Mucosa of stomach (tissue), 1 donor: ENCODE data around the gene TMEM63B.

Source experiments
- H3K27me3 ChIP-seq: one replicate; pipeline ENCODE4 v1.7.0; 2013; ENCODE audit warnings: mild to moderate bottlenecking, low read length; ENCODE audit not compliant: control insufficient read depth, insufficient read depth
- H3K36me3 ChIP-seq: one replicate; pipeline ENCODE4 v1.7.0; 2013; ENCODE audit warnings: low read length; ENCODE audit not compliant: control insufficient read depth, insufficient read depth
- H3K4me1 ChIP-seq: one replicate; pipeline ENCODE4 v1.7.0; 2013; ENCODE audit warnings: mild to moderate bottlenecking, low read length; ENCODE audit not compliant: control insufficient read depth, insufficient read depth
- H3K4me3 ChIP-seq: one replicate; pipeline ENCODE4 v1.7.0; 2013; ENCODE audit warnings: low read length
- H3K9ac ChIP-seq: one replicate; pipeline ENCODE4 v1.7.0; 2013; ENCODE audit warnings: mild to moderate bottlenecking, low read length, moderate library complexity
- H3K9me3 ChIP-seq: one replicate; pipeline ENCODE4 v1.7.0; 2013; ENCODE audit warnings: mild to moderate bottlenecking, low read length, moderate library complexity; ENCODE audit not compliant: control insufficient read depth
- donor health status: Pancreatic carcinoma.

Gene TMEM63B

GRCh38 chr6:44099192-44099591 is 28.2 kb upstream of the TMEM63B start:
- no peaks in the 10 kb centered on the region for H3K27me3 ChIP-seq
- no peaks in the 10 kb centered on the region for H3K36me3 ChIP-seq
- peaks cover 24% of the 10 kb centered on the region for H3K4me1 ChIP-seq
- no peaks in the 10 kb centered on the region for H3K9me3 ChIP-seq
- H3K4me3 ChIP-seq: no peak overlapping the region
- no peak overlapping the region for H3K9ac ChIP-seq

GRCh38 chr6:44100088-44100550 is 27.2 kb upstream of the TMEM63B start:
- H3K4me1 ChIP-seq: peaks cover 15% of the 10 kb centered on the region
- no peak overlapping the region for H3K4me3 ChIP-seq
- H3K27me3 ChIP-seq: no peaks in the 10 kb centered on the region
- no peaks in the 10 kb centered on the region for H3K9me3 ChIP-seq
- H3K36me3 ChIP-seq: no peaks in the 10 kb centered on the region
- no peak overlapping the region for H3K9ac ChIP-seq

- Histone ChIP-seq H3K27me3 (no peaks in the 10 kb centered on the region), H3K9ac (no peak overlapping the region), H3K36me3 (no peaks in the 10 kb centered on the region), H3K9me3 (no peaks in the 10 kb centered on the region), H3K4me1 (no peaks in the 10 kb centered on the region), H3K4me3 (no peak overlapping the region)
Observed at GRCh38 chr6:44101832-44102231, 25.5 kb upstream of the TMEM63B start.

GRCh38 chr6:44102527-44102926 is 24.8 kb upstream of the TMEM63B start:
- Histone ChIP-seq H3K9me3 (no peaks in the 10 kb centered on the region), H3K36me3 (no peaks in the 10 kb centered on the region), H3K27me3 (no peaks in the 10 kb centered on the region), H3K4me1 (no peaks in the 10 kb centered on the region), H3K9ac (no peak overlapping the region), H3K4me3 (no peak overlapping the region)

- Histone ChIP-seq H3K9ac (no peak overlapping the region), H3K4me3 (no peak overlapping the region), H3K9me3 (no peaks in the 10 kb centered on the region), H3K4me1 (no peaks in the 10 kb centered on the region), H3K27me3 (no peaks in the 10 kb centered on the region), H3K36me3 (no peaks in the 10 kb centered on the region)
Observed at GRCh38 chr6:44104481-44105021, 22.8 kb upstream of the TMEM63B start.

- H3K9ac ChIP-seq: no peak overlapping the region
- H3K4me3 ChIP-seq: no peak overlapping the region
- no peaks in the 10 kb centered on the region for H3K36me3 ChIP-seq
- H3K9me3 ChIP-seq: no peaks in the 10 kb centered on the region
- no peaks in the 10 kb centered on the region for H3K27me3 ChIP-seq
- H3K4me1 ChIP-seq: peaks cover 2% of the 10 kb centered on the region
Observed at GRCh38 chr6:44105146-44105545, 22.2 kb upstream of the TMEM63B start.

GRCh38 chr6:44105993-44106740 is 21.2 kb upstream of the TMEM63B start:
- H3K36me3 ChIP-seq: peaks cover 9% of the 10 kb centered on the region

GRCh38 chr6:44107017-44107416 is 20.3 kb upstream of the TMEM63B start:
- Histone ChIP-seq H3K4me1 (peaks cover 21% of the 10 kb centered on the region), H3K36me3 (peaks cover 9% of the 10 kb centered on the region), H3K27me3 (no peaks in the 10 kb centered on the region), H3K9ac (no peak overlapping the region), H3K4me3 (no peak overlapping the region), H3K9me3 (no peaks in the 10 kb centered on the region)

More at GRCh38 chr6:44105993-44106740, 21.2 kb upstream of the TMEM63B start:
- Histone ChIP-seq H3K27me3 (no peaks in the 10 kb centered on the region), H3K9ac (no peak overlapping the region), H3K4me1 (peaks cover 13% of the 10 kb centered on the region), H3K4me3 (no peak overlapping the region), H3K9me3 (no peaks in the 10 kb centered on the region)

GRCh38 chr6:44108471-44108870 is 18.9 kb upstream of the TMEM63B start:
- Histone ChIP-seq H3K36me3 (peaks cover 14% of the 10 kb centered on the region), H3K9ac (no peak overlapping the region)

GRCh38 chr6:44109212-44109611 is 18.1 kb upstream of the TMEM63B start:
- Histone ChIP-seq H3K4me3 (no peak overlapping the region), H3K27me3 (no peaks in the 10 kb centered on the region), H3K9me3 (no peaks in the 10 kb centered on the region), H3K4me1 (peaks cover 34% of the 10 kb centered on the region), H3K9ac (no peak overlapping the region), H3K36me3 (peaks cover 21% of the 10 kb centered on the region)

More at GRCh38 chr6:44108471-44108870, 18.9 kb upstream of the TMEM63B start:
- Histone ChIP-seq H3K4me3 (no peak overlapping the region), H3K9me3 (no peaks in the 10 kb centered on the region), H3K27me3 (no peaks in the 10 kb centered on the region), H3K4me1 (peaks cover 27% of the 10 kb centered on the region)

GRCh38 chr6:44110005-44110676 is 17.2 kb upstream of the TMEM63B start:
- H3K36me3 ChIP-seq: peaks cover 21% of the 10 kb centered on the region
- H3K9me3 ChIP-seq: no peaks in the 10 kb centered on the region
- peak overlapping the region; percentile 11 for H3K9ac ChIP-seq
- no peaks in the 10 kb centered on the region for H3K27me3 ChIP-seq
- H3K4me3 ChIP-seq: no peak overlapping the region
- H3K4me1 ChIP-seq: peaks cover 41% of the 10 kb centered on the region

GRCh38 chr6:44110966-44111365 is 16.4 kb upstream of the TMEM63B start:
- Histone ChIP-seq H3K9me3 (no peaks in the 10 kb centered on the region), H3K9ac (peak overlapping the region; percentile 30), H3K36me3 (peaks cover 21% of the 10 kb centered on the region), H3K4me1 (peaks cover 46% of the 10 kb centered on the region), H3K27me3 (no peaks in the 10 kb centered on the region), H3K4me3 (no peak overlapping the region)
